ENCODE results near the gene AKR1C4.
"Not testable (repeated sequence)": the region's sequence is repeated elsewhere in the genome, so short reads cannot be mapped to it uniquely, and the experiment has no call there.

Gene AKR1C4

DNA sequence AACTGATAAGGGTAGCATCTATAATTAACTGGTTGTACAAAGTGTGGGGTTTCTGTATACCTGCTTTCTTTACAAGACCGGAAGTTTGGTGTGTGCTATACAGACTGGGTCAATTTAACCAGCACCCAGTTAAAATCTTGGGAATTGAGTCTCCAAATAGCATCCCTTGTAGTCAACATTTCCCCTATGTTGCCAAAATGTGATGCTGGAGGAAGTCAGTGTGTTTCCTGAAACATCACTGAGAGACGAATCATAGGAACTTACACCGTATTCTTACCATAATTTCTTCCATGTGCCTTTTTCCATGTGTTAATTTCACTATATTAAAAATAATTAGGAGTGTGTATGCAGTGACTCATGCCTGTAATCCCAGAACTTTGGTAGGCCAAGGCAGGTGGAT is 1.7 kb downstream of the AKR1C4 start:
- no peaks in the 10 kb centered on the region for H3K36me3 ChIP-seq

DNA sequence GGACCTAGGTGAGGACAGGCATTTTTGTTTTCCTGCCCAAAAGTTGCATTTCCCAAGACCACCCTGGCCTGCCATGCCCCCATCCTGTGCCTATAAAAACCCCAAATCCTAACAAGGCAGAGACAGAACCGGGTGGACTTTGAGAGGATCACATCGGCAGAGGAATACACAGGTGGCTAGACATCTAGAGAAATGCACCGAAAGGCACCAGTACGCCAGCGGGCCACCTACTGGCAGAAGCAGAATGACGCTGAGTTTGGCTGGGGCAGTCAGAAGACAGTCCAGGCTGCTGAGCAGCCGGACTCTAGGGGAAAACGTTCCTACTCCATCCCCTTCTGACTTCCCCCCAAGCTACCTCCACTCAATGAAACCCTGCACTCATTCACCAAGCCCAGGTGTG is 2.8 kb downstream of the AKR1C4 start:
- Histone ChIP-seq H3K36me3 (no peaks in the 10 kb centered on the region), H3K9ac (no peak overlapping the region), H3K4me1 (no peaks in the 10 kb centered on the region), H4K20me1 (no peaks in the 10 kb centered on the region), H3K27me3 (no peaks in the 10 kb centered on the region), H3K4me3 (no peak overlapping the region), H3K27ac (no peak overlapping the region), H3K4me2 (no peak overlapping the region), H3K9me3 (peaks cover 11% of the 10 kb centered on the region)
- TF ChIP-seq Cebpa-rat (IDR thresholded peaks at IDR 0.05): no peak

More for the DNA sequence above, 1.7 kb downstream of the AKR1C4 start:
- Histone ChIP-seq H3K9ac (no peak overlapping the region), H4K20me1 (no peaks in the 10 kb centered on the region), H3K27me3 (no peaks in the 10 kb centered on the region), H3K4me3 (no peak overlapping the region), H3K9me3 (peaks cover 10% of the 10 kb centered on the region), H3K27ac (no peak overlapping the region), H3K4me2 (no peak overlapping the region), H3K4me1 (no peaks in the 10 kb centered on the region)
- TF ChIP-seq Cebpa-rat (IDR thresholded peaks at IDR 0.05): no peak

DNA sequence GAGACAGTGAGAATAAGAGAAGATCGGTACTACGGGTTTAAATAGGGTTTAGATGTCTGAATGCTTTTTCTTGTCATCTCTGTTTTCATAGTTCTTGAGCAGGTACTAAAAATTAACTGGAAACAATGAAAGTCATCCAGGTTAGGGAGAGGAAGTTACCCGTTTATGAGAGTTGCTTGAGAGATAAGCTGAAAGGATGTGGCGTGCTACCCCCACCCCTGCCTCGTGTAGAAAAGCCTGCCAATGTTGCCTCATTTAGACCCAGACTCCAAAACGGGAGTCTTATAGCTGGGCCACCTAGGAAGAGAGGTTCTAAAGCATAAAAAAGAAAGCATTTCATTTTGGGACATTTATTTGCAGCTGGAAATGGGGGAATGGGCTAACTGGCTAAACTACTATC is 10.2 kb downstream of the AKR1C4 start:
- no peak for TF ChIP-seq Cebpa-rat (IDR thresholded peaks at IDR 0.05)
- H3K4me1 ChIP-seq: no peaks in the 10 kb centered on the region
- no peaks in the 10 kb centered on the region for H3K36me3 ChIP-seq
- H3K9me3 ChIP-seq: peaks cover 19% of the 10 kb centered on the region
- no peak overlapping the region for H3K27ac ChIP-seq
- no peak overlapping the region for H3K4me3 ChIP-seq
- H3K9ac ChIP-seq: no peak overlapping the region
- H3K27me3 ChIP-seq: no peaks in the 10 kb centered on the region
- H4K20me1 ChIP-seq: no peaks in the 10 kb centered on the region
- no peak overlapping the region for H3K4me2 ChIP-seq

DNA sequence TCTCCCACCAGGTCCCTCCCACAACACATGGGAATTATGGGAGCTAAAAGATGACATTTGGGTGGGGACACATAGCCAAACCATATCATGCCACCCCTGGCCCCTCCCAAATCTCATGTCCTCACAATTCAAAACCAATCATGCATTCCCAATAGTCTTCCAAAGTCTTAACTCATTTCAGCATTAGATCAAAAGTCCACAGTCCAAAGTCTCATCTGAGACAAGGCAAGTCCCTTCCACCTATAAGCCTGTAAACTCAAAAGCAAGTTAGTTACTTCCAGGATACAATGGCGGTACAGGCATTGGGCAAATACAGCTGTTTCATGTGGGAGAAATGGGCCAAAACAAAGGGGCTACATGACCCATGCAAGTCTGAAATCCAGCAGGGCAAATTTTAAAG is 13.1 kb downstream of the AKR1C4 start:
- H3K4me3 ChIP-seq, H3K9ac ChIP-seq, H4K20me1 ChIP-seq, H3K27ac ChIP-seq, H3K4me2 ChIP-seq, H3K4me1 ChIP-seq, H3K27me3 ChIP-seq, H3K36me3 ChIP-seq: not testable (repeated sequence)
- H3K9me3 ChIP-seq: 0 out of 2 replicates have a peak, but pooled peaks cover 11% of the 10 kb centered on the region

DNA sequence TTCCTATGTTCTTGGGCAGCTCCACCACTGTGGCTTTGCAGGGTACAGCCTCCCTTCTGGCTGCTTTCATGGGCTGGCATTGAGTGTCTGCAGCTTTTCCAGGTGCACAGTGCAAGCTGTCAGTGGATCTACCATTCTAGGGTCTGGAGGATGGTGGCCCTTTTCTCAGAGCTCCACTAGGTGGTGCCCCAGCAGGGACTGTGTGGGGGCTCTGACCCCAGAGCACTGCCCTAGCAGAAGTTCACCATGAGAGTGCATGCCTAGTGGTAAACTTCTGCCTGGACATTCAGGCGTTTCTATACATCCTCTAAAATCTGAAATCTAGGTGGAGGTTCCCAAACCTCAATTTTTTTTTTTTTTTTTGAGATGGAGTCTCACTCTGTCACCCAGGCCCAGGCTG is 13.6 kb downstream of the AKR1C4 start:
- H3K4me3 ChIP-seq, H4K20me1 ChIP-seq, H3K27me3 ChIP-seq, H3K27ac ChIP-seq, H3K36me3 ChIP-seq, H3K4me1 ChIP-seq, H3K9ac ChIP-seq, H3K4me2 ChIP-seq: not testable (repeated sequence)
- 0 out of 2 replicates have a peak, but pooled peaks cover 11% of the 10 kb centered on the region for H3K9me3 ChIP-seq

DNA sequence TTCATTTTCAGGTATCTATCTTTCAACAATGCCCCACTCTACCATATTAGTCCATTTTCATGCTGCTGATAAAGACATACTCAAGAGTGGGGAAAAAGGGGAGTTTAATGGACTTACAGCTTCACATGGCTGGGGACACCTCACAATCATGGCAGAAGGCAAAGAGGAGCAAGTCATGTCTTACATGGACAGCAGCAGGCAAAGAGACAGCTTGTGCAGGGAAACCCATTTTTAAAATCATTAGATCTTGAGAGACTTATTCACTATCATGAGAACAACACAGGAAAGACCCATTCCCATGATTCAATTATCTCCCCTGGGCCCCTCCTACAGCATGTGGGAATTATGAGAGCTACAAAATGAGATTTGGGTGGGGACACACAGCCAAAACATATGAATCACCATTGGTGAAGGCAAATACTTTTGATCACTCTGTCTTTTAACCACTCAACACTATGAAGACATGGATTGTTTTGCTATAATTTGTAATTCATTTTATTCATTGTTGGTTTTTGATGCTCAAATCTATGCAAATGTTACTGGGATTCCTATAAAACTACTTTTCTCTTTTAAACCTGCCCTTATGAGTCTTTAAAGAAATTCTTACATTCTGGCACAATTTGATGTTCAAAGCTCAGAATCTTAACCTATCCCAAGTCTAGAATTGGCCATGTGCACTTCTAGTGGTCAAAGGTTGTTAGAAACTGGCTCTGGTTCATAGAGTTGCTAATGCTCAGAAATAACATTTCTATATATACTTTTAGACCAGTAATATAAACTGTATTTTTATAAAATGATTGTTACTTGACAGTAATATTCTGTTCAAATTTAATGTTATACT is 15.3 kb downstream of the AKR1C4 start:
- Histone ChIP-seq H4K20me1 (no peaks in the 10 kb centered on the region), H3K36me3 (no peaks in the 10 kb centered on the region), H3K4me2 (no peak overlapping the region), H3K4me3 (no peak overlapping the region), H3K9me3 (0 out of 2 replicates have a peak, but pooled peaks cover 11% of the 10 kb centered on the region), H3K4me1 (no peaks in the 10 kb centered on the region), H3K27ac (no peak overlapping the region), H3K27me3 (no peaks in the 10 kb centered on the region), H3K9ac (no peak overlapping the region)
- TF ChIP-seq Cebpa-rat (IDR thresholded peaks at IDR 0.05): no peak

DNA sequence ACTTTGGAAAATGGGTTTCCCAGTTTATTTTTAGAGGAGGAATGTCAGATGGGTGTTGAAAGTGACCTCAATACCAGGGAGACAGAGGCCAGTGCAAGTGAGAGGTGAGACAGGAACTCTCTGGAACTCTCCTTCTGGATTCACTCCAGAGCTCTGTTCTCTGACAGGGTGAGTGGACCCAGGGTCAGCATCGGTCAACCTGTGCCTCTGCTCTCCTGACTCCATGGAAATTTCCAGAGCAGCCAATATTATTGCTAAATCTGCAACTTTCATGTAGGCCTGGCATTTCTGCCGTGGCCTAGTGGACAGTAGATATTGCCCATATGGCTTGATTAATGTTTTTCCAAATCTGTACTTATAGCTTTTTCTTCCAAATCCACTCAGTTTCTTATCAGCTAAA is 20.2 kb downstream of the AKR1C4 start:
- no peak overlapping the region for H3K9ac ChIP-seq
- no peak overlapping the region for H3K4me3 ChIP-seq
- H3K4me2 ChIP-seq: no peak overlapping the region
- TF ChIP-seq Cebpa-rat (IDR thresholded peaks at IDR 0.05): no peak
- H3K4me1 ChIP-seq: no peaks in the 10 kb centered on the region
- H3K9me3 ChIP-seq: peaks cover 3% of the 10 kb centered on the region; the same call in 1 of the 2 replicates
- H3K27me3 ChIP-seq: no peaks in the 10 kb centered on the region
- no peaks in the 10 kb centered on the region for H4K20me1 ChIP-seq
- no peaks in the 10 kb centered on the region for H3K36me3 ChIP-seq
- H3K27ac ChIP-seq: no peak overlapping the region

DNA sequence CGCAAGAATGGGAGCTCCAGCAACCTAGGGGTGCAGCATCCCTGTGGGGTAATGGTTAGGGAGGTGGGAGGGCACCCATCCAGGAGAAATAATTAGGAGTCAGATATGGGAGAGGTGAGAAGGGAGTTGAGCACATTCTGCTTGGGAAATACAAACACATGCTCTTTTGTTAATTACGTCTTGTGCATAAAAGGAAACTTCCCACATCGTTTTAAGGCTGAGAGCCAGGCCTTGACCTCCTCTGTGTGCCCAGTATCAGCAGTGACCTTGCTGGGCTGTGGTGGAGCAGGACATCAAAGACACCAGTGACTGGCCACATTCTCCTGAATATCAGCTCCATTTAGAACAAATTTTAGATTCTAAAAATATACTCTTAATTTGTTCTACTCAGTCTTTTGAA is 22.6 kb downstream of the AKR1C4 start:
- Histone ChIP-seq H3K27me3 (no peaks in the 10 kb centered on the region), H3K36me3 (no peaks in the 10 kb centered on the region), H3K9ac (no peak overlapping the region), H3K4me1 (no peaks in the 10 kb centered on the region), H3K4me2 (no peak overlapping the region), H3K4me3 (no peak overlapping the region), H3K9me3 (peaks cover 9% of the 10 kb centered on the region; the same call in 1 of the 2 replicates), H3K27ac (no peak overlapping the region), H4K20me1 (no peaks in the 10 kb centered on the region)
- TF ChIP-seq Cebpa-rat (IDR thresholded peaks at IDR 0.05): no peak

DNA sequence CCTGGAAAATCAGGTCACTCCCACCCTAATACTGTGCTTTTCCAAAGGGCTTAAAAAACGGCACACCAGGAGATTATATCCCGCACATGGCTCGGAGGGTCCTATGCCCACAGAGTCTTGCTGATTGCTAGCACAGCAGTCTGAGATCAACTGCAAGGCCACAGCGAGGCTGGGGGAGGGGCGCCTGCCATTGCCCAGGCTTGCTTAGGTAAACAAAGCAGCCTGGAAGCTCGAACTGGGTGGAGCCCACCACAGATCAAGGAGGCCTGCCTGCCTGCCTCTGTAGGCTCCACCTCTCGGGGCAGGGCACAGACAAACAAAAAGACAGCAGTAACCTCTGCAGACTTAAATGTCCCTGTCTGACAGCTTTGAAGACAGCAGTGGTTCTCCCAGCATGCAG is 26.3 kb downstream of the AKR1C4 start:
- not testable (repeated sequence) for H3K36me3 ChIP-seq, H3K27ac ChIP-seq, H3K9ac ChIP-seq, H3K4me2 ChIP-seq, H4K20me1 ChIP-seq, H3K27me3 ChIP-seq, H3K4me3 ChIP-seq, H3K4me1 ChIP-seq
- H3K9me3 ChIP-seq: peaks cover 12% of the 10 kb centered on the region; the same call in 1 of the 2 replicates

DNA sequence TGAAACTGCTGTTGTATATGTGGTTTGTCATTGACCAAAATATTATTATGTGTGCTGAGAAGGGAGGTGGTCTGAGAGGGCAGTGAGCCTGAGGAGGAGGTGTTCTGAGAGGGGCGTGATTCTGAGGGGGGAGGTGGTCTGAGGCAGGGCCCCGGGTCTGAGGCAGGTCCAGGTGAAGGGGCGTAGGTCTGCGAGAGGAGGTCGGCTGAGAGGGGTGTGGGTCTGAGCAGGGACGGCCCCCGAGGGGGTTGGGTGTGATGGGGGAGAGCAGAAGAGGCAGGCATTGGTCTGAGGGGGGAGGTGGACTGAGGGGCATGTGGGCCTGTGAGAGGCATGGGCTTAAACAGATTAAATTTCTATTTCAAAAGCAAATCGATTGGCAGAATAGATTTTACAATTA is 32.4 kb downstream of the AKR1C4 start:
- no peaks in the 10 kb centered on the region for H3K27me3 ChIP-seq
- H3K27ac ChIP-seq: no peak overlapping the region
- no peak overlapping the region for H3K9ac ChIP-seq
- TF ChIP-seq Cebpa-rat (IDR thresholded peaks at IDR 0.05): no peak
- H3K4me3 ChIP-seq: no peak overlapping the region
- no peaks in the 10 kb centered on the region for H4K20me1 ChIP-seq
- no peak overlapping the region for H3K4me2 ChIP-seq
- 0 out of 2 replicates have a peak, but pooled peaks cover 4% of the 10 kb centered on the region for H3K9me3 ChIP-seq
- no peaks in the 10 kb centered on the region for H3K36me3 ChIP-seq
- no peaks in the 10 kb centered on the region for H3K4me1 ChIP-seq

DNA sequence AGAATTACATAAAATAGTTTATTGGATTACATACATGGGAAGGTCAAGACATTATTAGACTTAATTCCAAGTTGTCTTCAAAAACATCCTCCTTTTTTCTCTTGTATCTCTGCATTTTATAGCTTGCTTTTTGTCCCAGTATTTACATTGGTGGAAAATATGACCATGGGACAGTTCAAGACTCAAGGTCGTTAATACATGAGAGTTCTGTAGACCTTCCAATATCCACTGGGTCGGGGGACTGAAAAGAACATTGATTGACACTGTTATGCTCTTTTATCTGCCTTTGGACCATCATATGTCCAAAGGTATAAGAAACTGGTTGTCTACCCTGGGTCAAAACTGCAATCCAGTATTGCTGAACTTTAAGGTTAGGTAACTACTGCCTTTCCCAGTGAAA is 36.7 kb downstream of the AKR1C4 start:
- no peak overlapping the region for H3K9ac ChIP-seq
- H3K27me3 ChIP-seq: no peaks in the 10 kb centered on the region
- H4K20me1 ChIP-seq: no peaks in the 10 kb centered on the region
- H3K36me3 ChIP-seq: no peaks in the 10 kb centered on the region
- no peaks in the 10 kb centered on the region for H3K9me3 ChIP-seq
- H3K4me3 ChIP-seq: no peak overlapping the region
- no peak overlapping the region for H3K27ac ChIP-seq
- no peaks in the 10 kb centered on the region for H3K4me1 ChIP-seq
- no peak for TF ChIP-seq Cebpa-rat (IDR thresholded peaks at IDR 0.05)
- no peak overlapping the region for H3K4me2 ChIP-seq

Measured in BLaER1 (cell line).